HG02840 (cell line): Measurements from ENCODE around the gene ASPHD1.
"Not testable (repeated sequence)": the region's sequence is repeated elsewhere in the genome, so short reads cannot be mapped to it uniquely, and the experiment has no call there.

Experiments
- ATAC-seq: cut with Tn5 transposase; IDR thresholded peaks from one replicate; pipeline ENCODE4 v1.9.1; 2021; ENCODE audit warnings: mild to moderate bottlenecking, moderate library complexity, moderate number of reproducible peaks; ENCODE audit not compliant: unreplicated experiment, low FRiP score

The ASPHD1 gene

GRCh38 chr16:29876594-29877249 is 23.6 kb upstream of the ASPHD1 start:
- no peak for ATAC-seq

DNA sequence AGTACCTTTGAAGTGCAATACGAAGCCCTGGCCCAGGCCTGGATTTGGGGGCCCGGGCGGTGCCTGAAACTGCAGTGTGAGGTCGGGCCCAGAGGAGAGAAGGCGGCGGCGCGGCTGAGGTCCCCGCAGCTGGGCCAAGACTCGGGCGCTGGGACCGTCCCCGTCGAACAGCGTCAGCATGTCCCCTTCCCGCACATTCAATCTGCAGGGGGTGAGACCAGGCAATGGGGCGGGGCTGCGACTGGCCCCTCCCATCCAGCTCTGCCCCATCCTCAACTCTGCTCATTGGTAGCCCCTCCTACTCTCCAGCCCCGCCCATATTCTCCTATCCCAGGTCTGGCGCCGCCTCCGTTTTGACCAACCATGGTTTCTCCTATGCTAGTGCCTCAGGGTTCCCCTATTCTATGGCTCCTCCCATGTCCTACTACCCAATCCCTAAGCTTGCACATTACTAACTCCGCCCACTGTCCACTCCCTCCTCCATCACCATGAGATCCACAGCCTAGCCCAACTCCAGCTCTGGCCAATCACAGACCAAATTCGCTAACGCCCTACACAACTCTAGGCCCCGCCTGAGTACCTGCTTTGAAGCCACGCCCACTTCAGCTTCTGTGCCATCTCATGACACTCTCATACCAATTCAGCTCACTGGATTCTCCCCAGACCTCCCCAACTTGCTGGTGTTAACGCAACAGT is 22.9 kb upstream of the ASPHD1 start:
- ATAC-seq = no peak

DNA sequence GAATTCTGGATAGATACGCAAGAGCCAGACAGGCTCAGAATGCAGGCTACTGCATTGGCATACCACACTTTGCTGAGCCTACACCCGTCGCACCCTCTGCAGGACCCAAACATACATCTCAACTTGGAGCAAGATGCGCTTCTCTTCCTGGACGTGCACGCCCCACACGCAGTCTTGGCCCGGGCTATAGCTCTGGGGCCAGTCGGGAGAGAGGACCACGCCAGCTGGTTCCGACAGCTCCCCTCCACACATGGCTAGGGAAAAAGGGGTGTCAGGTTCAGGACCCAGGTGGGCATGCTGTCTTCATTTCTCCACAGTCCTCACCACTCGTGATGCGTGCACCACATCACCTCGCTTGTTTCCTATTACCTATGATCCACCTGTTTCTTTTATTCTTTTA is 22.1 kb upstream of the ASPHD1 start:
- no peak for ATAC-seq

DNA sequence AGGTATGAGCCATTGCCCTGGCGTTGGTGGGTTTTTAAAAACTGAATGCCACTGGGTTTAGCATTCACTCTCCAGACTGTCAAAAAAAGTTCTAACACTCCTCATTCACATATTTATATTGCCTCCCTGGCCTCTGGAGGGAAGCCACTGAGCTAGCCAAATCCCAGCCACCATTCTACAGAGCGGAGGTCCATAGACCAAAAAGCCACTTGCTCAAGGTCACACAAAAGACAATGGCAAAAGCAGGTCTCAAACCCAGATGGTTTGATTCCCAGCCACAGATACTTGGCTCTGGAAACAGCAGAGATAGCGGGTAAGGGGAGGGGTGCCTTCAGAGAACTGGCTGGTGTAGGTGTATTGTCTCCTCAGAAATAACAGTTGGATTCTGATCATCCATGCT is 19.2 kb upstream of the ASPHD1 start:
- ATAC-seq = no peak

GRCh38 chr16:29883987-29884386 is 16.3 kb upstream of the ASPHD1 start:
- ATAC-seq = no peak

DNA sequence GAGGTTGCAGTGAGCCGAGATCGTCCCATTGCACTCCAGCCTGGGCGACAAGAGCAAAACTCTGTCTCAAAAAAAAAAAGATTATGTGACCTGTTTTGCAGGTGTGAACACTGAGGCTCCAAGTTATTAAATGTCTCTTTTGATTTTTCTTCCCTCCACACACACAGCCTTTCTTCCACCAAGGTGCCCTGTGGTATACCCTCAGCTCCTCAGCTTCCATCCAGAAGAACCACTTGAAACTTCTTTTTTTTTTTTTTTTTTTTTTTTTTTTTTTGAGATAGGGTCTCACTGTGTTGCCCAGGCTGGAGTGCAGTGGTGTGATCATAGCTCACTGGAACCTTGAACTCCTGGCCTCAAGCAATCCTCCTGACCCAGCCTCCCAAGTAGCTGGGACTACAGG is 10.9 kb upstream of the ASPHD1 start:
- not testable (repeated sequence) for ATAC-seq

- no peak for ATAC-seq
These were observed 8.5 kb upstream of the ASPHD1 start for GRCh38 chr16:29891525-29892457.

- no peak for ATAC-seq
These were observed 7.9 kb upstream of the ASPHD1 start for GRCh38 chr16:29892458-29892813.

DNA sequence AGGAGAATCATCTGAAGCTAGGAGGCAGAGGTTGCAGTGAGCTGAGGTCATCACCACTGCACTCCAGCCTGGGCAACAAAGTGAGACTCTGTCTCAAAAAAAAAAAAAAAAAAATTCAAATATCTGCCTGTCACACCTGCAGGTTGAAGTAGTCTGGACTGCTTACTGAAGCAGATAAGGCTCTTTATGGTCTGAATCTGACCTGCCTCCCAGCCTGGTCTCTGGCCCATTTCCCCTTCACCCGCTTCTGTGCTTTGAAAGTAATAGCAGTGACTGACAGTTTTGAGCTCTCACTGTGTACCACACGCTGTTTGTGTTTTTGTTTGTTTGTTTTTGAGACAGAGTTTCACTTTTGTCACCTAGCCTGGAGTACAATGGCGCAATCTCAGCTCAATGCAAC is 6.7 kb upstream of the ASPHD1 start:
- ATAC-seq = no peak

- ATAC-seq = no peak
These were observed 5.9 kb upstream of the ASPHD1 start for GRCh38 chr16:29894352-29894751.

DNA sequence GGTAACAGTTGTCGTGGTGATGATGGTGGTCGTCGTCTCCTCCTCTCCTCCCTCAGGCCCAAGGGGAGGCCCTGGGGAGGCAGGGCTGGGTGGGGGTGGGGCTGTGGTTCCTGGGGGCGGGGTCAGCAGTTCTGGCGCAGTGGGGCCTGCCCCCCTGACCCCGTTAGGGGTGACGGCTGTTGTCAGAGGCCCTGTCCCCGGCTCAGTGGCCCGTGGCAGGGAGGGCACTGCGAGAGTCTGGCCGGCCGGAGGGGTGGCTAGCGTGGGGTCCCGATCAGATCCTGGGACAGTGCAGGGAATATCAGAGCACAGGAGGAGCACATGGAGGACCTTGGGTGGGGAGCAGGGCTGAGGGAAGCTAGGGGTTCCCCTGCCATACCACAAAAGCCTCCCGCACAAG is 3.4 kb upstream of the ASPHD1 start:
- ATAC-seq = no peak

DNA sequence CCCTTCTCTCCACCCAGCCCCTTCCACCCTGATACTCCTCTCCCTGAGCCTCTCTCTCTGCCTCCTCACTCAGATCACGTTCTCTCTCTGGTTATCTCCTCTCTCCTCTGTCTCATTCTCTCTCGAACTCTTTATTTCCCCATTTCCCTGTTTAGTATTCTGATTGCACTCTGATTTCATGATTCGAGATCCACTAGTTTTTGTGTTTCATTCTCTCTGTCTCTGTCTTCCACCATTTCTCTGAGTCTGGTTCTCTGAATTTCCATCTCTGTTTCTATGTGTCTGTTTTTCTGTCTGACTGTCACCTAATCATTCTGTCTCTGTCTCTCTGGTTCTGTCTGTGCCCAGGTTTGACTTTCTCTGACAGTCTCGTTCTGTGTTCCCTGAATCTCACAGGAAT is 3.0 kb upstream of the ASPHD1 start:
- no peak for ATAC-seq

- ATAC-seq = no peak
These were observed 2.0 kb upstream of the ASPHD1 start for GRCh38 chr16:29898135-29898803.

GRCh38 chr16:29898804-29899515 is 1.3 kb upstream of the ASPHD1 start:
- ATAC-seq = no peak

GRCh38 chr16:29899516-29900101 is 679 bp upstream of the ASPHD1 start, which contains the start of gene SEZ6L2:
Gene SEZ6L2, minus strand, starts transcription at chr16:29899550. Its CDS starts 531 bp downstream, at chr16:29899019.
- peak; percentile 59 for ATAC-seq

- no peak for ATAC-seq
These were observed 759 bp downstream of the ASPHD1 start for GRCh38 chr16:29900888-29901606.

DNA sequence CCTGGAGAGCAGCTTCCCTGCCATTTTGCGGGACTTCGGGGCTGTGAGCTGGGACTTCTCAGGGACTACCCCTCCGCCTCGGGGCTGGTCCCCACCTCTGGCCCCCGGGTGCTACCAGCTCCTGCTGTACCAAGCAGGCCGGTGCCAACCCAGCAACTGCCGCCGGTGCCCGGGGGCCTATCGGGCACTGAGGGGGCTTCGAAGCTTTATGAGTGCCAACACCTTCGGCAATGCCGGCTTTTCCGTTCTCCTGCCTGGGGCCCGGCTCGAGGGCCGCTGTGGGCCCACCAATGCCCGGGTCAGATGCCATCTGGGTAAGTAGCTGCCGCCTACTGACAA is 1.3 kb downstream of the ASPHD1 start:
- ATAC-seq = no peak

DNA sequence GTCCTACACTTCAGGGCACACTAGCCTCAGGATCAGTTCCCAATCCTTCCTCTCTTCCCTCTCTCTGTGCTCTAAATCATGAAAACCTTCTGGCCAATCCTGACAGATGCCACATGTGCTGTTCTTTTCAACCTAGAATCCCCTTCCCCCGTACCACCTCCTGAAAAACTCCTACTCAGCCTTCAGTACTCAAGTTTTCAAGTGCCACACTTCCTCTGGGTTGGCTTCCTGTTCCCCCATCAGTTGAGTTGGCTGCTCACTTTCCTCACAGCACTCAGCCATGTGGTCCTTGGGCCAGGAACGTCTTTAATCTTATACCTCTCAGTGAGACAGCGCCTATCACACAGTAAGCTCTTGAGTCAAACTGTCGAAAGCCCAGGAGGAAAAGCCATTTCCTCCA is 3.3 kb downstream of the ASPHD1 start:
- ATAC-seq = no peak

DNA sequence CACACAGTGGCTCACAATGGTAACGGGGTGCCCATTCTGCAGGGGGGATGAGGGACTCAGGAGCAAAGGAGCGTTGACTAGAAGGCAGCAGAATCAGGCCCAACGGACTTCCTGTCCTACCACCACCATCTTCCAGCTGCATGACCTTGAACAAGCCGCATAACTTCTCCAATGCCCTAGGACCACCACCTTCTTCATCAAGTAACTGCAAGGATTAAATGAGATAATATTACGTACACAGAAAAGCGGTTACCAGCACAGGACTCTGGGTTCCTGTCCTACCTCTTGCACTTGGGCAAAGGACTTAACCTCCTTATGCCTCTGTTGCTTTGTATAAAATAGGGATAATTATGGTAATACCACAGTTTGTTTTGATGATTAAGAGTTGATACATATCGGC is 4.7 kb downstream of the ASPHD1 start:
- ATAC-seq = no peak
